PC-3 (cell line): ENCODE measurements around the gene RIOK2.

ENCODE experiments used
- CTCF ChIP-seq: fragments of 300-600 bp; sonication (generic); conservative IDR thresholded peaks from 2 replicates; pipeline ENCODE4 v1.5.1; 2017; ENCODE audit warnings: antibody characterized with exemption, low read depth, mild to moderate bottlenecking, low read length
- EZH2phosphoT487 ChIP-seq: fragments of 300-600 bp; sonication (generic); IDR thresholded peaks from 2 replicates; pipeline ENCODE4 v1.6.1; 2018; ENCODE audit warnings: mild to moderate bottlenecking, antibody characterized with exemption, low read length, borderline replicate concordance

GRCh38 chr5:97143704-97144103 lies 39.3 kb downstream of the RIOK2 start:
- no peak for TF ChIP-seq CTCF
- no peak for TF ChIP-seq EZH2phosphoT487
